DOHH2 (cell line): ENCODE data around the gene BMP7.

Source experiments
- H3F3A ChIP-seq: fragments of 200-600 bp; sonication (generic), shearing (Covaris generic); 2 replicates; pipeline ENCODE4 v1.6.0; 2016; ENCODE audit warnings: antibody characterized with exemption, mild to moderate bottlenecking; ENCODE audit not compliant: control insufficient read depth, insufficient read depth
- H3K27ac ChIP-seq: fragments of 200-600 bp; sonication (generic); 2 replicates; pipeline ENCODE4 v1.5.1; 2014; ENCODE audit warnings: low read depth, mild to moderate bottlenecking, low read length, moderate library complexity
- H3K27me3 ChIP-seq: fragments of 200-600 bp; sonication (generic); 2 replicates; pipeline ENCODE4 v1.6.1; 2014; ENCODE audit warnings: mild to moderate bottlenecking, low read length, mixed read lengths; ENCODE audit not compliant: control insufficient read depth
- H3K36me3 ChIP-seq: fragments of 200-600 bp; sonication (generic); 2 replicates; pipeline ENCODE4 v1.6.1; 2014; ENCODE audit warnings: mild to moderate bottlenecking, low read length, moderate library complexity, mixed read lengths; ENCODE audit not compliant: control insufficient read depth
- H3K4me1 ChIP-seq: fragments of 200-600 bp; sonication (generic); 2 replicates; pipeline ENCODE4 v1.6.1; 2014; ENCODE audit warnings: mild to moderate bottlenecking, low read length, mixed read lengths; ENCODE audit not compliant: control insufficient read depth
- H3K4me2 ChIP-seq: fragments of 200-600 bp; sonication (generic); 2 replicates; pipeline ENCODE4 v1.6.0; 2014; ENCODE audit warnings: mild to moderate bottlenecking, low read length, moderate library complexity
- H3K4me3 ChIP-seq: fragments of 200-600 bp; sonication (generic); 2 replicates; pipeline ENCODE4 v1.5.1; 2014; ENCODE audit warnings: mild to moderate bottlenecking, low read length, mixed read lengths
- H3K79me2 ChIP-seq: fragments of 200-600 bp; sonication (generic); 2 replicates; pipeline ENCODE4 v1.6.1; 2014; ENCODE audit warnings: mild to moderate bottlenecking, low read length, mixed read lengths; ENCODE audit not compliant: control insufficient read depth
- H3K9me2 ChIP-seq: fragments of 200-600 bp; sonication (generic); replicated peaks from 2 replicates; pipeline ENCODE4 v1.6.1; 2014; ENCODE audit warnings: mild to moderate bottlenecking, low read length, mixed read lengths; ENCODE audit not compliant: control insufficient read depth
- H3K9me3 ChIP-seq: fragments of 200-600 bp; sonication (generic); 2 replicates; pipeline ENCODE4 v1.6.1; 2014; ENCODE audit warnings: antibody characterized with exemption, low read length, mixed read lengths; ENCODE audit not compliant: control insufficient read depth, insufficient read depth
- H4K20me1 ChIP-seq: fragments of 200-600 bp; sonication (generic); 2 replicates; pipeline ENCODE4 v1.6.0; 2014; ENCODE audit warnings: low read depth, mild to moderate bottlenecking, antibody characterized with exemption, low read length, moderate library complexity; ENCODE audit not compliant: control insufficient read depth, insufficient read depth
- EZH2phosphoT487 ChIP-seq: fragments of 200-600 bp; sonication (generic); IDR thresholded peaks from 2 replicates; pipeline ENCODE4 v1.6.1; 2017; ENCODE audit warnings: borderline replicate concordance, mild to moderate bottlenecking, antibody characterized with exemption, low read length, moderate library complexity, mixed read lengths
- TF ChIP-seq, protein P1 (sequence below): fragments of 200-600 bp; sonication (generic); IDR thresholded peaks from one replicate; pipeline ENCODE4 v1.5.1; 2014; ENCODE audit warnings: antibody characterized with exemption, mild to moderate bottlenecking, low read depth, low read length; ENCODE audit not compliant: poor library complexity, severe bottlenecking

BMP7 gene

DNA sequence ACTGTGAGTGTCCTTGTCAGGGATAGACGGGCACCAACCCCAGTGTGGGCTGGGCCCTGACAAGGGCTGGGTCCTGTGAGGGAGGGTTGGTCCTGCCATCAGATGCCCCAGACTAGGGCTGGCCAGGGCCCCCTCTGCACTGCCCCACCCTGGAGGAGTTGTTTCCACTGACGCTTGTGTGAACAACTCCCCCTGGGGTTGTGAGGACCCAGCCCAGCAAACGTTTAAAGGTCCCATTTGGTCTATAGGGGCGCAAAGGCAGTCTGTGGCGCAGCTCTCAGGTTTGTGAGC lies 104.1 kb downstream of the BMP7 start:
- no peaks in the 10 kb centered on the region for H3K79me2 ChIP-seq
- peaks cover 25% of the 10 kb centered on the region for H3F3A ChIP-seq
- no peaks in the 10 kb centered on the region for H3K9me3 ChIP-seq
- no peaks in the 10 kb centered on the region for H3K9me2 ChIP-seq
- no peaks in the 10 kb centered on the region for H4K20me1 ChIP-seq
- 0 out of 2 replicates have a peak, but pooled peaks cover 3% of the 10 kb centered on the region for H3K27me3 ChIP-seq
- no peak overlapping the region for H3K4me3 ChIP-seq
- no peaks in the 10 kb centered on the region for H3K36me3 ChIP-seq
- no peak for TF ChIP-seq EZH2phosphoT487
- TF ChIP-seq, protein P1, sequence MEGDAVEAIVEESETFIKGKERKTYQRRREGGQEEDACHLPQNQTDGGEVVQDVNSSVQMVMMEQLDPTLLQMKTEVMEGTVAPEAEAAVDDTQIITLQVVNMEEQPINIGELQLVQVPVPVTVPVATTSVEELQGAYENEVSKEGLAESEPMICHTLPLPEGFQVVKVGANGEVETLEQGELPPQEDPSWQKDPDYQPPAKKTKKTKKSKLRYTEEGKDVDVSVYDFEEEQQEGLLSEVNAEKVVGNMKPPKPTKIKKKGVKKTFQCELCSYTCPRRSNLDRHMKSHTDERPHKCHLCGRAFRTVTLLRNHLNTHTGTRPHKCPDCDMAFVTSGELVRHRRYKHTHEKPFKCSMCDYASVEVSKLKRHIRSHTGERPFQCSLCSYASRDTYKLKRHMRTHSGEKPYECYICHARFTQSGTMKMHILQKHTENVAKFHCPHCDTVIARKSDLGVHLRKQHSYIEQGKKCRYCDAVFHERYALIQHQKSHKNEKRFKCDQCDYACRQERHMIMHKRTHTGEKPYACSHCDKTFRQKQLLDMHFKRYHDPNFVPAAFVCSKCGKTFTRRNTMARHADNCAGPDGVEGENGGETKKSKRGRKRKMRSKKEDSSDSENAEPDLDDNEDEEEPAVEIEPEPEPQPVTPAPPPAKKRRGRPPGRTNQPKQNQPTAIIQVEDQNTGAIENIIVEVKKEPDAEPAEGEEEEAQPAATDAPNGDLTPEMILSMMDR = no peak
- no peaks in the 10 kb centered on the region for H3K4me1 ChIP-seq
- no peak overlapping the region for H3K4me2 ChIP-seq
- H3K27ac ChIP-seq = no peak overlapping the region

DNA sequence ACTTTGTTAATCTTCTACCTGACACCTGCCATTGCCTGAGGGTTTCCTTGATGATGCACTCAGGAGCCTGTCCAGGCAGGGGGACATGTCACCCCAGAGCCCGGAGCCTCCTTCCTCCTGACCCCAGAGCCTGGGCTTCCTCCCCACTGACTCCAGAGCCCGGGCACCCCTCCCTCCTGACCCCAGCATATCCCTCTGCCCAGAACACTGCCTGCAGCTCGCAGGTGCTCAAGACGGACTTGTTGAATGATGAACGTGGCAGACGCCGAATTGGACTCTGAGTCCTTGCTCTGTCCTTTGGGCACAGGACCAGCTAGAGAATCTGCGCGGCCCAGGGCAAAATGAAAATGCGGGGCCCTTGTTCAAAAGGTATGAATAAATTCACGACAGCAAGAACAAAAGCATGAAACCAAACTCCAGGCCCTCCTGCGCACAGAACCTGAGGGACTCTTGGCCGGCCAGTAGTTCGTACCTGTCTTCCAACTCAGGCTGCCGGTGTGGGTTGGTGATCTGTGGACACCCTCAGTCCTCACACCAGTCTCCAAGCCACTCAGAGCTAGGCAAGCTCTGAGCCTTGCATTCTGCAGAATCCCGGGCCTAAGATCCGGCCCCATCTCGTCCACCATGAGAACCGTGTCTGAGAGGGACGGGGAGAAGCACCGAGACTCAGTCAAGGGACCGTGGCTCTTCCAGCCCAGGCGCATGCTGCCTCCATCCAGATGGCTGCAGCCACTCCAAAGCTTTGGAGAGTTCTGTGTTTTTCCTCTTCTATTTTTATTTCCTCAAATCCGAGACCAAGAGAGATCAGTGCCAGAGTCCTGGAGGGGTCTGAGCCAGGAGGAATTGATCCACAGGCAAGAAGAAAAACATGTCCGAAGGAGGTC lies 104.7 kb downstream of the BMP7 start:
- H3K4me3 ChIP-seq = no peak overlapping the region
- no peaks in the 10 kb centered on the region for H3K79me2 ChIP-seq
- H3K36me3 ChIP-seq = no peaks in the 10 kb centered on the region
- no peaks in the 10 kb centered on the region for H3K9me3 ChIP-seq
- H4K20me1 ChIP-seq = no peaks in the 10 kb centered on the region
- H3K4me2 ChIP-seq = no peak overlapping the region
- H3F3A ChIP-seq = peaks cover 22% of the 10 kb centered on the region
- TF ChIP-seq, protein P1 = no peak
- TF ChIP-seq EZH2phosphoT487 = no peak
- H3K9me2 ChIP-seq = no peaks in the 10 kb centered on the region
- H3K27ac ChIP-seq = no peak overlapping the region
- no peaks in the 10 kb centered on the region for H3K4me1 ChIP-seq
- H3K27me3 ChIP-seq = peaks cover 6% of the 10 kb centered on the region; the same call in 1 of the 2 replicates

DNA sequence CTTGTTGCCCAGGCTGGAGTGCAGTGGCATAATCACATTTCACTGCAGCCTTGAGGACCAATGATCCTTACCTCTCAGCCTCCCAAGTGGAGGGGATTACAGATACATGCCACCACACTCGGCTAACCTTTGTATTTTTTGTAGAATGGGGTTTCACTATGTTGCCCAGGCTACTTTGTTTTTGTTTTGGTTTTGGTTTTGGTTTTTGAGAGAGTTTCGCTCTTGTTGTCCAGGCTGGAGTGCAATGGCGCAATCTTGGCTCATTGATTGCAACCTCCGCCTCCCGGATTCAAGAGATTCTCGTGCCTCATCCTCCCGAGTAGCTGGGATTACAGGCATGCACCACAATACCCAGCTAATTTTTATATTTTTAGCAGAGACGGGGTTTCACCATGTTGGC lies 105.5 kb downstream of the BMP7 start:
- Histone ChIP-seq H3K27me3 (peaks cover 10% of the 10 kb centered on the region; the same call in 1 of the 2 replicates), H3F3A (peaks cover 18% of the 10 kb centered on the region; the same call in 1 of the 2 replicates), H3K79me2 (no peaks in the 10 kb centered on the region), H3K9me2 (no peaks in the 10 kb centered on the region), H3K4me2 (no peak overlapping the region), H4K20me1 (no peaks in the 10 kb centered on the region; the same call in 1 of the 2 replicates), H3K4me3 (no peak overlapping the region), H3K27ac (no peak overlapping the region), H3K9me3 (no peaks in the 10 kb centered on the region), H3K4me1 (no peaks in the 10 kb centered on the region), H3K36me3 (no peaks in the 10 kb centered on the region)
- TF ChIP-seq, protein P1 = no peak
- TF ChIP-seq EZH2phosphoT487 = no peak
